Effector memory CD8-positive, alpha-beta T cell (primary cell): ENCODE measurements around the gene LIFR.
A peak's percentile ranks its signal among the peaks of the same experiment; 100 is the strongest.

Experiments
- ATAC-seq: fragments of 150-1000 bp; cut with Tn5 transposase; replicated peaks from 2 replicates; pipeline ENCODE4 v1.10.0; 2021; ENCODE audit warnings: mild to moderate bottlenecking, moderate library complexity
- DNase-seq, 3 experiments: peaks; one replicate each; pipeline ENCODE4 v3.0.0; 2021
- H3K27ac Mint-ChIP-seq, 2 donors: one replicate each; pipeline ENCODE4 v1.8.0; 2022; ENCODE audit warnings: mild to moderate bottlenecking in 2 of 2, mixed read lengths in 2 of 2, moderate library complexity in 2 of 2
- H3K27me3 Mint-ChIP-seq, 2 donors: one replicate each; pipeline ENCODE4 v1.8.0; 2022; ENCODE audit warnings: mixed read lengths in 2 of 2
- H3K36me3 Mint-ChIP-seq: one replicate; pipeline ENCODE4 v1.8.0; 2022; ENCODE audit warnings: mild to moderate bottlenecking, moderate library complexity, mixed read lengths; ENCODE audit not compliant: insufficient read depth
- H3K4me1 Mint-ChIP-seq, 2 donors: one replicate each; pipeline ENCODE4 v1.8.0; 2022; ENCODE audit warnings: low read depth in 2 of 2, mixed read lengths in 2 of 2
- H3K4me3 Mint-ChIP-seq, 2 donors: one replicate each; pipeline ENCODE4 v1.8.0; 2022; ENCODE audit warnings: mild to moderate bottlenecking in 2 of 2, mixed read lengths in 2 of 2, moderate library complexity in 2 of 2
- H3K9me3 Mint-ChIP-seq, 2 donors: one replicate each; pipeline ENCODE4 v1.8.0; 2022; ENCODE audit warnings: mixed read lengths in 2 of 2

LIFR gene

DNA sequence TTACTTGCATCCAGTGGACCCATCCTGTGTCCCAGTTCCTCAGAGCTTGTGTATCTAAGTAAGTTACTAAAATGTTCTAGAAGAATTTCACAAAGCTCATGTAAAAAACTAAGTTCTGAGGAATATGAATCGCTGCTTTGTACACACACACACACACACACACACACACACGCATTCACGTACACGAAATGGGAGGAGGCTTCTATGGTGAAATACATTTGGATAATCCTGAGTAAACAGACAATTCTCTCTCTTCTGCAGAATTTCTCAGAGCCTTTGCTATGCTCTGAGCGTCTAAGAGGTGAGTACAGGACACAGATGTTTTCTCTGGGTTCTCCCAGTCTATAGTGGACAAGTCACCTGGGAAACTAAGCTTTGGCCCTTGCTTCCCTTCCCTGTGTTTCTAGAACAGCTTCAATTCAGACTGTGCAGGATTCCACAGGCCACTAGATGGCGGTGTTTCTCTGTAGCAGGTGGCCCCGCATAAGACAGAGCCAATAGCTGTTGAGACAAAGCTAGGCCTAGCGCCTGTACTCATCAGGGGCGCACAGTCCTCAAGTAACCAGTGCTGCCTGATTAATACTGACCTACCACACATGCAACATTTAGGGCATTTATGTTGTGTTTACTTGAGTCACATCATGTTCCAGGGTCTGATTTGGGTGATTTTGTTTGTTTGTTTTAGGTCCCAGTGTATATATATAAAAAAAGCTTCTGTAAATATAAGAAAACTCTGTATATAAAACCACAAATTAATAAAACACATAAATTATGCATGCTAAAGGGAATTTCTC lies 114.8 kb downstream of the LIFR start:
- no peak overlapping the region for H3K4me3 Mint-ChIP-seq
- H3K36me3 Mint-ChIP-seq, result no peaks in the 10 kb centered on the region
- peaks cover 25 to 61% of the 10 kb centered on the region in 2 donors for H3K27me3 Mint-ChIP-seq
- no peak overlapping the region for H3K27ac Mint-ChIP-seq
- ATAC-seq (peak; percentile 100), DNase-seq (peak; percentile 76 to 78 (median 76))
- peaks cover 0 to 5% of the 10 kb centered on the region in 2 donors for H3K4me1 Mint-ChIP-seq
- H3K9me3 Mint-ChIP-seq, result no peaks in the 10 kb centered on the region

DNA sequence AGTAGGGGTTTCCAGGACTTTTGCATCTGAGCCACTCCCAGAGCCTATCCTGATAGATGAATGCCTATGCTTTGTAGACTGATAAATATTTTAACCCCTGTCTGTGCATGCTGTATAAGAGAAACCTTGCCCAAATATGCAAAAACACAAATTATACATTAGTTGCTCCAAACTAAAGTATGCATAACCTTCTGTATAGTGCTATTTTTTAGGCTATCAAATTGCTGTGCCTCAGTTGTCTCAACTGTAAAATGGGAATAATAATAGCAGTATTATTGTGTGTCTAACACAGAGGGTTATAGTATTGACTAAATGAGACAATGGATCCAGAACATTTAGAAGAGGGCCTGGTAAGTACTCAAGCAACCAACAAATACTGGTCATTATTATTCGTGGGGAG lies 117.7 kb downstream of the LIFR start:
- Mint-ChIP-seq H3K27me3 (peaks cover 23 to 67% of the 10 kb centered on the region in 2 donors), H3K27ac (no peak overlapping the region), H3K36me3 (no peaks in the 10 kb centered on the region), H3K4me1 (no peaks in the 10 kb centered on the region), H3K9me3 (no peaks in the 10 kb centered on the region), H3K4me3 (no peak overlapping the region)
- ATAC-seq, result no peak
- no peak for DNase-seq

GRCh38 chr5:38434966-38435705 lies 121.3 kb downstream of the LIFR start:
- H3K27ac Mint-ChIP-seq, result no peak overlapping the region
- no peak overlapping the region for H3K4me3 Mint-ChIP-seq
- H3K9me3 Mint-ChIP-seq, result no peaks in the 10 kb centered on the region
- peaks cover 34 to 82% of the 10 kb centered on the region in 2 donors for H3K27me3 Mint-ChIP-seq
- no peak for DNase-seq
- no peaks in the 10 kb centered on the region for H3K36me3 Mint-ChIP-seq
- ATAC-seq, result no peak
- no peaks in the 10 kb centered on the region for H3K4me1 Mint-ChIP-seq

GRCh38 chr5:38433160-38433861 lies 123.1 kb downstream of the LIFR start:
- peaks cover 33 to 73% of the 10 kb centered on the region in 2 donors for H3K27me3 Mint-ChIP-seq
- DNase-seq (no peak), ATAC-seq (no peak)
- H3K4me3 Mint-ChIP-seq, result no peak overlapping the region
- no peaks in the 10 kb centered on the region for H3K9me3 Mint-ChIP-seq
- H3K36me3 Mint-ChIP-seq, result no peaks in the 10 kb centered on the region
- H3K4me1 Mint-ChIP-seq, result no peaks in the 10 kb centered on the region
- H3K27ac Mint-ChIP-seq, result no peak overlapping the region

DNA sequence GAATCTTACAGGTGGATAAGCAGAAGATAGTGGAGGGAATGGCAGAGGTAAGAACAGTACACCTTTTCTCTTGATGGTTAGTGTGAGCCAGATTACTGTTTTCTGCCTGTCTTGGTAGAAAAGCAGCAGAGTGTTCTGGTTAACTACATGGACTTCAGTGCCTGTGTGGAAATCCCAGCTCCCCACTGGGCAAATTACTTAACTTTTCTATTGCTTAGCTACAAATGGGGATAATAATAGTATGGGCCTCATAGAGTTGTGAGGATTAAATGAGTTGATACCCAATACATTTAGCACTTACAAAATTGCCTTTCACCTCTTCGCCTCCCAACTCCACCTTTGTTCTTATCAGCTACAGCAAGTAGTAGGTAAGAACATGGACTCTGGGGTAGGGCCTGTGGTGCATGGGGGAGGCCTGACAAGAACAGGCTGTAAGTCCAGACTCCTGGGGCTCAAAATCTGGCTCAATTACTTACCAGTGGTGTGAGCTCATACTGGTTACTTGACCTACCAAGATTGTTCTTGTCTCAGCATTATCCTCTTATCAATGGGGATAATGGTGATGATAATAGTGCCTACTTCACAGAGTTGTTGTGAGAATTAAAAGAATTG lies 125.1 kb downstream of the LIFR start:
- Mint-ChIP-seq H3K27me3 (peaks cover 24 to 72% of the 10 kb centered on the region in 2 donors), H3K4me3 (no peak overlapping the region), H3K36me3 (no peaks in the 10 kb centered on the region), H3K4me1 (peaks cover 0 to 6% of the 10 kb centered on the region in 2 donors), H3K9me3 (no peaks in the 10 kb centered on the region), H3K27ac (no peak overlapping the region)
- no peak for ATAC-seq
- DNase-seq, result no peak

DNA sequence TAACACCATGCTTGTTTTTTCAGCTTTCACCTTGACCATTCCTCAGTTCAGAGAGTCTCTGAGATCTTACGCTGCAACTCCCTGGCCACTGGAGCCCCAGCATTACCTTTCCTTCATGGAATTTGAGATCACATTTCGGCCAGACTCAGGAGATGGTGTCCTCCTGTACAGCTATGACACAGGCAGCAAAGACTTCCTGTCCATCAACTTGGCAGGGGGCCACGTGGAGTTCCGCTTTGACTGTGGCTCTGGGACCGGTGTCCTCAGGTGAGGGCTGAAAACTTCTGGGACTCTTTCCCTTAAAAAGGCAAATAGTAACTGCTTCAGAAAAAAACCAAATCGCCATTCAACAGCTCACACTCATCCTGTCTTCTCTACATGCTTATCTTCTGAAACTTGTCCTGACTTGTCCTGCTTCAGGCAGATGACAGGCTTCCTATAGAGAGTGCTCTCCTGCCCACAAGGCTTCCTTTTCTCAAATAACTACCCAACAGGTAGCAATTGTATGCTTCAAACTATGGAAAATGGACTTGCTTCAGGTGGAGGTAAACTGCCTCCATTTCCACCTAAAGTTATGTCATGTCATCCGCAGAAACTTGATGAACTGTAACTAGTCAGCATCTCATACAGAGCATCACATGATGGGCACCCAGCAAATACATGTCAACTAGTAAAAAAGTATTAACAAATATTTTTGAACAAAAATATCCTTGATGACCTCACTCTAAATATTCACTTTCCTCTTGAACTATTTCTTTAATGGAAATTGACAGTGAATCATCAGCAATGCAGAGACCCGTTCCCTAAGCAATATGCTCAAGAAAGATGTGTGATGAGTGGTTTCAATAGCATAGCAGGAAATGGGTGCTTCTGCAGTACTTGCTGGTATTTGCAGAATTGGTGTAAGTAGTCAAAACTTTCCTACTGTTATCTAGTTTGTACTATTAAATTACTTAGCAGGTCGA lies 129.2 kb downstream of the LIFR start:
- no peaks in the 10 kb centered on the region for H3K9me3 Mint-ChIP-seq
- no peak overlapping the region for H3K27ac Mint-ChIP-seq
- no peaks in the 10 kb centered on the region for H3K36me3 Mint-ChIP-seq
- ATAC-seq (no peak), DNase-seq (no peak)
- no peak overlapping the region for H3K4me3 Mint-ChIP-seq
- peaks cover 25 to 65% of the 10 kb centered on the region in 2 donors for H3K27me3 Mint-ChIP-seq
- H3K4me1 Mint-ChIP-seq, result peaks cover 0 to 6% of the 10 kb centered on the region in 2 donors

DNA sequence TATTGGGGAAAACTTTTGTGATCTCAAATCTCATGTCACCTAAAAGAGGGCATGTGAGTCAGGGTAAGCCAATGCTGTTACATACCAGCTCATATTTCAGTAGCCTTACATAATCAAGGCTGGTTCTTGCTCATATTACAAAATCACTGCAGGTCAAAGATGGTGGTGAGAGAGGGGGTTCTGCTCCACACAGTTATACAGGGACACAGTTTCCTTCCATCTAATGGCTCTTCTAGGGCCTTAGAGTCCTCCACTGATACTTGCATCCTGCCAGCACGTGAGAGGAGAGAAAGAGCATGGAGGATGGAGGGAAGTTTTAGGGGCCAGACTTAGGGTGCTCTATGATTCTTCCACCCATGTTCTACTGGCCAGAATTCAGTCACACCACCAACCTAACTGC lies 130.0 kb downstream of the LIFR start:
- H3K27me3 Mint-ChIP-seq, result peaks cover 24 to 65% of the 10 kb centered on the region in 2 donors
- DNase-seq (no peak), ATAC-seq (no peak)
- no peaks in the 10 kb centered on the region for H3K36me3 Mint-ChIP-seq
- H3K4me1 Mint-ChIP-seq, result peaks cover 0 to 6% of the 10 kb centered on the region in 2 donors
- no peak overlapping the region for H3K27ac Mint-ChIP-seq
- H3K4me3 Mint-ChIP-seq, result no peak overlapping the region
- no peaks in the 10 kb centered on the region for H3K9me3 Mint-ChIP-seq
